Stimulated activated CD4-positive, alpha-beta T cell treated with anti-CD3 and anti-CD28 coated beads, Interleukin-15, amount 100 ng/mL, for 24 hours (primary cell): ENCODE measurements around the gene TNF.
A peak's percentile ranks its signal among the peaks of the same experiment; 100 is the strongest.

Experiments used
- DNase-seq: peaks from one replicate; pipeline ENCODE4 v3.0.0-alpha.2; 2020

TNF gene

GRCh38 chr6:31573239-31574105 lies 1.9 kb upstream of the TNF start:
- peak; percentile 44 for DNase-seq

- peak; percentile 82 for DNase-seq
Observed at GRCh38 chr6:31574106-31575061, 981 bp upstream of the TNF start.

- peak; percentile 33 for DNase-seq
Observed at GRCh38 chr6:31575952-31576685, 754 bp downstream of the TNF start.

- peak; percentile 78 for DNase-seq
Observed at GRCh38 chr6:31576897-31577578, 1.7 kb downstream of the TNF start.

GRCh38 chr6:31577579-31577966 lies 2.2 kb downstream of the TNF start:
- DNase-seq, result peak; percentile 43

- DNase-seq, result peak; percentile 63
Observed at GRCh38 chr6:31578184-31579118, 3.1 kb downstream of the TNF start.

GRCh38 chr6:31579119-31579505 lies 3.7 kb downstream of the TNF start:
- DNase-seq, result peak; percentile 62

- peak; percentile 69 for DNase-seq
Observed at GRCh38 chr6:31579546-31580437, 4.4 kb downstream of the TNF start.

- no peak for DNase-seq
Observed at GRCh38 chr6:31580438-31580740, 5.0 kb downstream of the TNF start.

GRCh38 chr6:31580807-31581433 lies 5.6 kb downstream of the TNF start:
- DNase-seq, result peak; percentile 93

- DNase-seq, result peak; percentile 55
Observed at GRCh38 chr6:31581434-31582229, 6.3 kb downstream of the TNF start.

- peak; percentile 61 for DNase-seq
Observed at GRCh38 chr6:31582230-31582643, 6.9 kb downstream of the TNF start, which contains the start of gene LTB. LTB (minus strand) TSS chr6:31582424; CDS start chr6:31582417, 7 bp downstream.

- peak; percentile 70 for DNase-seq
Observed at GRCh38 chr6:31585491-31585890, 10.1 kb downstream of the TNF start.

- no peak for DNase-seq
Observed at GRCh38 chr6:31586008-31586407, 10.6 kb downstream of the TNF start, which contains the start of gene LST1. LST1 (plus strand) TSS chr6:31586277; CDS start chr6:31587300, 1,023 bp downstream.

GRCh38 chr6:31586599-31587281 lies 11.4 kb downstream of the TNF start:
- DNase-seq, result peak; percentile 27

- no peak for DNase-seq
Observed at GRCh38 chr6:31587791-31588777, 12.7 kb downstream of the TNF start.
